ENCODE measurements around the gene PPA2.

GRCh38 chr4:105345358-105345757 lies 128.5 kb downstream of the PPA2 start:
- TF ChIP-seq EZH2 (IDR thresholded peaks at IDR 0.05; ENCODE audit: low read depth) (no peak), CTCF (conservative IDR thresholded peaks at IDR 0.05) (no peak)
